ENCODE results near the gene ADD3.

Gene ADD3

GRCh38 chr10:110091830-110092229 is 84.0 kb downstream of the ADD3 start:
- TF ChIP-seq MYC (IDR thresholded peaks at IDR 0.05; ENCODE audit: low read depth, low read length) (no peak), POLR2A (IDR thresholded peaks at IDR 0.05; ENCODE audit: extremely low read depth, insufficient read length) (no peak), CTCF (IDR thresholded peaks at IDR 0.05; ENCODE audit: low read depth, low read length) (no peak)
- DNase-seq (ENCODE audit: low read depth) = no peak
- H3K4me3 ChIP-seq (ENCODE audit: low read depth, low read length) = no peak overlapping the region

- no peak for TF ChIP-seq MAX (IDR thresholded peaks at IDR 0.05; ENCODE audit: low read depth, low read length)
- no peak for TF ChIP-seq CTCF (IDR thresholded peaks at IDR 0.05; ENCODE audit: low read depth, low read length)
- no peak for TF ChIP-seq MYC (IDR thresholded peaks at IDR 0.05; ENCODE audit: low read depth, low read length)
- TF ChIP-seq POLR2A (IDR thresholded peaks at IDR 0.05; ENCODE audit: extremely low read depth, insufficient read length) = no peak
- H3K4me3 ChIP-seq (ENCODE audit: low read depth, low read length) = no peak overlapping the region
- DNase-seq (ENCODE audit: low read depth) = no peak
Measured at GRCh38 chr10:110093722-110094121, 85.9 kb downstream of the ADD3 start.

- TF ChIP-seq MYC (IDR thresholded peaks at IDR 0.05; ENCODE audit: low read depth, low read length) = no peak
- no peak for TF ChIP-seq POLR2A (IDR thresholded peaks at IDR 0.05; ENCODE audit: extremely low read depth, insufficient read length)
- no peak for DNase-seq (ENCODE audit: low read depth)
- no peak overlapping the region for H3K4me3 ChIP-seq (ENCODE audit: low read depth, low read length)
Measured at GRCh38 chr10:110094786-110095185, 87.0 kb downstream of the ADD3 start.

GRCh38 chr10:110101464-110102144 is 93.8 kb downstream of the ADD3 start:
- no peak for DNase-seq (ENCODE audit: low read depth)
- no peak for TF ChIP-seq POLR2A (IDR thresholded peaks at IDR 0.05; ENCODE audit: extremely low read depth, insufficient read length)
- TF ChIP-seq CTCF (IDR thresholded peaks at IDR 0.05; ENCODE audit: low read depth, low read length) = no peak
- no peak for TF ChIP-seq MYC (IDR thresholded peaks at IDR 0.05; ENCODE audit: low read depth, low read length)
- TF ChIP-seq MAX (IDR thresholded peaks at IDR 0.05; ENCODE audit: low read depth, low read length) = no peak
- no peak overlapping the region for H3K4me3 ChIP-seq (ENCODE audit: low read depth, low read length)

- DNase-seq (ENCODE audit: low read depth) = no peak
- TF ChIP-seq MAX (IDR thresholded peaks at IDR 0.05; ENCODE audit: low read depth, low read length) = no peak
- no peak for TF ChIP-seq CTCF (IDR thresholded peaks at IDR 0.05; ENCODE audit: low read depth, low read length)
- no peak for TF ChIP-seq POLR2A (IDR thresholded peaks at IDR 0.05; ENCODE audit: extremely low read depth, insufficient read length)
- TF ChIP-seq MYC (IDR thresholded peaks at IDR 0.05; ENCODE audit: low read depth, low read length) = no peak
- no peak overlapping the region for H3K4me3 ChIP-seq (ENCODE audit: low read depth, low read length)
Measured at GRCh38 chr10:110103921-110104461, 96.2 kb downstream of the ADD3 start.

GRCh38 chr10:110105873-110106272 is 98.1 kb downstream of the ADD3 start:
- H3K4me3 ChIP-seq (ENCODE audit: low read depth, low read length) = no peak overlapping the region
- no peak for TF ChIP-seq MYC (IDR thresholded peaks at IDR 0.05; ENCODE audit: low read depth, low read length)
- TF ChIP-seq CTCF (IDR thresholded peaks at IDR 0.05; ENCODE audit: low read depth, low read length) = no peak
- TF ChIP-seq POLR2A (IDR thresholded peaks at IDR 0.05; ENCODE audit: extremely low read depth, insufficient read length) = no peak
- TF ChIP-seq MAX (IDR thresholded peaks at IDR 0.05; ENCODE audit: low read depth, low read length) = no peak
- no peak for DNase-seq (ENCODE audit: low read depth)

Measured in NB4 (cell line).